Panc1 (cell line): ENCODE measurements around the gene OSBPL5. TPM values are rescaled to one million over a fixed set of nuclear protein-coding genes. Genes with fewer than 3 reads are reported as not detected.

Experiments
- ATAC-seq: fragments of 200-7000 bp; cut with Tn5 transposase; 2 replicates; pipeline ENCODE4 v1.9.1; 2020; ENCODE audit warnings: mild to moderate bottlenecking, moderate library complexity
- BruUV-seq: library from RNA; stranded (reverse); fragments of 400-500 nt; replicated peaks from 2 replicates; lab custom pipeline; 2021; lab: Mats Ljungman, UMichigan
- CTCF ChIA-PET: fragments of 300-600 bp; sonication (Branson Sonifier 250); formaldehyde crosslinking; loops from one replicate; lab custom pipeline; 2022; ENCODE audit warnings: antibody characterized with exemption; lab: Charles Lee
- POLR2A ChIA-PET: fragments of 300-600 bp; sonication (Branson Sonifier 250); formaldehyde crosslinking; loops from one replicate; lab custom pipeline; 2022; ENCODE audit warnings: antibody characterized with exemption; lab: Charles Lee
- DNase-seq: peaks from one replicate; pipeline ENCODE4 v3.0.0-alpha.2; 2010; ENCODE audit warnings: low read depth, low spot score
- H3K27ac ChIP-seq: 2 replicates; pipeline ENCODE4 v1.5.1; 2011; ENCODE audit warnings: mild to moderate bottlenecking, low read length, inconsistent platforms
- H3K27me3 ChIP-seq: fragments of 200-500 bp; sonication (Bioruptor generic); 2 replicates; pipeline ENCODE4 v1.6.0; 2014; ENCODE audit warnings: low read length, inconsistent platforms; ENCODE audit not compliant: control insufficient read depth, insufficient read depth
- H3K36me3 ChIP-seq: fragments of 200-500 bp; sonication (Bioruptor generic); 2 replicates; pipeline ENCODE4 v1.5.1; 2014; ENCODE audit warnings: inconsistent platforms, mild to moderate bottlenecking, low read length, moderate library complexity; ENCODE audit not compliant: control insufficient read depth, insufficient read depth
- H3K4me1 ChIP-seq: 2 replicates; pipeline ENCODE4 v1.5.1; 2011; ENCODE audit warnings: inconsistent platforms, mild to moderate bottlenecking, low read length, moderate library complexity; ENCODE audit not compliant: control insufficient read depth, insufficient read depth
- H3K4me3 ChIP-seq, 2 experiments: 2 replicates each; pipeline ENCODE4 v1.5.1; 2011 to 2012; ENCODE audit warnings: low read depth in 2 of 2, low read length in 2 of 2, mild to moderate bottlenecking in 2 of 2, inconsistent platforms in 1 of 2, moderate library complexity in 1 of 2
- H3K9me3 ChIP-seq: fragments of 200-500 bp; sonication (Bioruptor generic); 2 replicates; pipeline ENCODE4 v1.5.1; 2014; ENCODE audit warnings: low read depth, mild to moderate bottlenecking, inconsistent platforms, low read length, moderate library complexity; ENCODE audit not compliant: control insufficient read depth, insufficient read depth
- POLR2AphosphoS5 ChIP-seq: IDR thresholded peaks from 2 replicates; pipeline ENCODE4 v1.6.1; 2012; ENCODE audit warnings: mild to moderate bottlenecking, low read depth, low read length, moderate library complexity
- SIN3A ChIP-seq: IDR thresholded peaks from 2 replicates; pipeline ENCODE4 v1.6.1; 2012; ENCODE audit warnings: low read depth, mild to moderate bottlenecking, low read length, moderate library complexity, borderline replicate concordance; ENCODE audit not compliant: insufficient read depth
- TCF7L2 ChIP-seq: IDR thresholded peaks from 2 replicates; pipeline ENCODE4 v1.6.1; 2011; ENCODE audit warnings: mild to moderate bottlenecking, low read depth, low read length, inconsistent platforms
- in situ Hi-C: cut with HindIII; loops from 2 replicates; pipeline ENCODE4 v1.10.0; 2016; ENCODE audit warnings: low sequenced_read_pairs, low pct_unique_long_range_greater_than_20kb
- intact Hi-C: fragments of 100-400 bp; cut with micrococcal nuclease; formaldehyde crosslinking; loops from one replicate; pipeline ENCODE4 v1.10.0; 2022; ENCODE audit not compliant: unreplicated experiment
- total RNA-seq: library from RNA; stranded (reverse); gene quantifications from one replicate; pipeline ENCODE4 v1.2.1, GENCODE V29; 2021; ENCODE audit not compliant: unreplicated experiment
- TF ChIP-seq, protein P1 (sequence below): fragments of 450-650 bp; IDR thresholded peaks from 2 replicates; pipeline ENCODE4 v1.5.1; 2017; ENCODE audit warnings: mild to moderate bottlenecking
- TF ChIP-seq, protein P2 (sequence below), 2 experiments: IDR thresholded peaks; 2 replicates each; pipeline ENCODE4 v1.6.1; 2011 to 2012; ENCODE audit warnings: low read depth in 2 of 2, control low read depth in 1 of 2, low read length in 1 of 2, mild to moderate bottlenecking in 1 of 2, moderate library complexity in 1 of 2; ENCODE audit not compliant: insufficient read depth in 1 of 2

The OSBPL5 gene
- total RNA-seq, 1 experiment from 2014 or later = 20.2 TPM

DNA sequence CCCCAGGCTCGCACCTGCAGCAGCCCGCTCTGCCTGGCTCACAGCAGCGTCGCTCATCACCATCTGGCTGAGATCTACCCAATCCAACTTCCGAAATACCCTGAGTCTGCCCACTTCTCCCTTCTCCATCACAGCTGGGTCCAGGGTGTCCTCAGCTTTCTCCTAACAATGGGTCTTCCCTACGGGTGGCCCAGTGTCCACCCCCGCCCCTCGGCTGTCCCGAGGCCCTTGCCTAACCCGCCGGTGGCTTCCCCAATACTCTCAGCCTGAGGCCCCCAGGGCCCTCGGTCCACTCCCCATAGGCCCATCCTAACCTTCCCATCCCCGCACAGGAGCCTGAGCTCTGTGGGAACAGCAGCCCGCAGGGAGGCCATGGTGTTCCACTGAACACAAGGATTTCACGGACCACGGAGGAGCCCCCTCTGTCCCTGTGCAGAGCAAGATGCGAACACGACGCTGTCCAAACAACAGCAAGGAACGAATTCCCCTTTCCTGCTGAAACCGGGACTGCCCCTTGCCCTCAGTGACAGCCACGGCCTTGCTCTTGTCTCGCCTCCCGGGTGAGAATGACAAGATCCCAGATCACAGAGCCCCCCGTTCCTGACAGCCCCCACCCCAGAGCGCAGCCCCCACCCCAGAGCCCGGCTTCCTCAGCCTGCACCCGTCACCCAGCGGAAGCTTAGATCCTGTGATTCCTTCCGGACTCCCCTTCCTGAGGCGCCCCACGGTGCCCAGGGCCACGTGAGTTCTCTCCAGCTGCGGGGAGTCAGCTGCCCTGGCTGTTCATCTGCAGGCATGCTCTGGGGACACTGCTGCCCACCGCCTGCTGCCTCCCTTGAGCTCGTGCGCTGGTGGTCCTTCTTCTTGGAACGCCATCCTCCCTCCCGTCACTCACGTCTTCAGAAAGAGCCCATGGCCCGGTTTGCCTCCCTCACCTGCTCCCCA, 59.0 kb downstream of the OSBPL5 start:
- no peaks in the 10 kb centered on the region for H3K9me3 ChIP-seq
- H3K36me3 ChIP-seq = no peaks in the 10 kb centered on the region
- no peaks in the 10 kb centered on the region for H3K4me1 ChIP-seq
- H3K27me3 ChIP-seq = no peaks in the 10 kb centered on the region
- no peak overlapping the region for H3K27ac ChIP-seq
- ChIA-PET CTCF (interaction anchor here (0.6 kb wide), 1 partner anchor 90 kb away, joined by 3 read pairs; no protein-coding TSS in a partner anchor), POLR2A (no interaction called here)
- TF ChIP-seq, protein P1, sequence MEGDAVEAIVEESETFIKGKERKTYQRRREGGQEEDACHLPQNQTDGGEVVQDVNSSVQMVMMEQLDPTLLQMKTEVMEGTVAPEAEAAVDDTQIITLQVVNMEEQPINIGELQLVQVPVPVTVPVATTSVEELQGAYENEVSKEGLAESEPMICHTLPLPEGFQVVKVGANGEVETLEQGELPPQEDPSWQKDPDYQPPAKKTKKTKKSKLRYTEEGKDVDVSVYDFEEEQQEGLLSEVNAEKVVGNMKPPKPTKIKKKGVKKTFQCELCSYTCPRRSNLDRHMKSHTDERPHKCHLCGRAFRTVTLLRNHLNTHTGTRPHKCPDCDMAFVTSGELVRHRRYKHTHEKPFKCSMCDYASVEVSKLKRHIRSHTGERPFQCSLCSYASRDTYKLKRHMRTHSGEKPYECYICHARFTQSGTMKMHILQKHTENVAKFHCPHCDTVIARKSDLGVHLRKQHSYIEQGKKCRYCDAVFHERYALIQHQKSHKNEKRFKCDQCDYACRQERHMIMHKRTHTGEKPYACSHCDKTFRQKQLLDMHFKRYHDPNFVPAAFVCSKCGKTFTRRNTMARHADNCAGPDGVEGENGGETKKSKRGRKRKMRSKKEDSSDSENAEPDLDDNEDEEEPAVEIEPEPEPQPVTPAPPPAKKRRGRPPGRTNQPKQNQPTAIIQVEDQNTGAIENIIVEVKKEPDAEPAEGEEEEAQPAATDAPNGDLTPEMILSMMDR = no peak
- TF ChIP-seq, protein P2, sequence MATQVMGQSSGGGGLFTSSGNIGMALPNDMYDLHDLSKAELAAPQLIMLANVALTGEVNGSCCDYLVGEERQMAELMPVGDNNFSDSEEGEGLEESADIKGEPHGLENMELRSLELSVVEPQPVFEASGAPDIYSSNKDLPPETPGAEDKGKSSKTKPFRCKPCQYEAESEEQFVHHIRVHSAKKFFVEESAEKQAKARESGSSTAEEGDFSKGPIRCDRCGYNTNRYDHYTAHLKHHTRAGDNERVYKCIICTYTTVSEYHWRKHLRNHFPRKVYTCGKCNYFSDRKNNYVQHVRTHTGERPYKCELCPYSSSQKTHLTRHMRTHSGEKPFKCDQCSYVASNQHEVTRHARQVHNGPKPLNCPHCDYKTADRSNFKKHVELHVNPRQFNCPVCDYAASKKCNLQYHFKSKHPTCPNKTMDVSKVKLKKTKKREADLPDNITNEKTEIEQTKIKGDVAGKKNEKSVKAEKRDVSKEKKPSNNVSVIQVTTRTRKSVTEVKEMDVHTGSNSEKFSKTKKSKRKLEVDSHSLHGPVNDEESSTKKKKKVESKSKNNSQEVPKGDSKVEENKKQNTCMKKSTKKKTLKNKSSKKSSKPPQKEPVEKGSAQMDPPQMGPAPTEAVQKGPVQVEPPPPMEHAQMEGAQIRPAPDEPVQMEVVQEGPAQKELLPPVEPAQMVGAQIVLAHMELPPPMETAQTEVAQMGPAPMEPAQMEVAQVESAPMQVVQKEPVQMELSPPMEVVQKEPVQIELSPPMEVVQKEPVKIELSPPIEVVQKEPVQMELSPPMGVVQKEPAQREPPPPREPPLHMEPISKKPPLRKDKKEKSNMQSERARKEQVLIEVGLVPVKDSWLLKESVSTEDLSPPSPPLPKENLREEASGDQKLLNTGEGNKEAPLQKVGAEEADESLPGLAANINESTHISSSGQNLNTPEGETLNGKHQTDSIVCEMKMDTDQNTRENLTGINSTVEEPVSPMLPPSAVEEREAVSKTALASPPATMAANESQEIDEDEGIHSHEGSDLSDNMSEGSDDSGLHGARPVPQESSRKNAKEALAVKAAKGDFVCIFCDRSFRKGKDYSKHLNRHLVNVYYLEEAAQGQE (IDR thresholded peaks at IDR 0.05; ENCODE audit: insufficient read depth in 1 of 2, low read depth in 2 of 2, low read length in 1 of 2) = no peak
- TF ChIP-seq POLR2AphosphoS5 (no peak), SIN3A (no peak), TCF7L2 (no peak)
- in situ Hi-C loops = no loop called here
- no TSS peak for BruUV-seq
- H3K4me3 ChIP-seq = no peak overlapping the region
- DNase-seq (no peak), ATAC-seq (no peak)
- intact Hi-C loops = no loop called here

DNA sequence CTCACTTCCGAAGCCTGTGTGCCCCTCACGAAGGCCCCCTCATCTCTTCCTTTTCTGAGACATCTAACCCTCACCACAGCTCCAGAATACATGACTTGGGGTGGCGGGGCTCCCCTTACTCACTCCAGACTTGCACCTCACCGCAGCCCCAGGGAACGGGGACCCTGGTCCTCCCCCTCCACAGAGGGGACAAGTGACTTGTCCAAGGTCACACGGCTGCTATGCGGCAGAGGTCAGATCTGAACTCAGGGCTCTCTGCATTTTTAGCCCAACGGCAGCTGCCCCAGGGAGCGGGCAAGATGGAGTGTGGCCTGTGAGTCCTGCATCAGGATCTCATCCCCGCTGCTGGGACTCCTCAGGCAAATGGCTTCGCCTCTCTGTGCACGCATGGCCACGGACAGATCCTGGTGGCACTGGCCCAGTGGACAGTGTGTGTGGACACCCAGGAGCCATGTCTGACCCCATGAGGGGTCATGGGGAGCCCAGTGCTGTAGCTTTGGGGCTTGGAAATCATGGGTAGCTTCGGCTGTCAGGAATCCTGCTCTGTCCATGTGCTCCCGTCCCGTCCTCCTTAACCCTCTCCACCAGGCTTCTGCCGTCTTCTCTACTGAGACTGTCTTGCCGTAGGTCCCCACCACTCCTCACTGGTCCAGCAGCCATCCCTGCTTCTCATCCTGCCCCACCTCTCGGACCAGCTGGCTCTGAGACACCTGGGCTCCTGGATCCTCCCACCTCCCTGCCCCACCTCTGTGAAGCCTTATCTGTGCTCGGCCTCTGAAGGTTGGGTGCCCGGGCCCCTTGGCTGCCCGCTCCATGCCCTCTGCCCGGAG, 59.9 kb downstream of the OSBPL5 start:
- Histone ChIP-seq H3K9me3 (no peaks in the 10 kb centered on the region), H3K4me1 (peaks cover 2% of the 10 kb centered on the region; the same call in 1 of the 2 replicates), H3K4me3 (no peak overlapping the region), H3K27me3 (no peaks in the 10 kb centered on the region), H3K36me3 (no peaks in the 10 kb centered on the region), H3K27ac (no peak overlapping the region)
- BruUV-seq = no TSS peak
- CTCF ChIA-PET = no interaction called here
- intact Hi-C loops = no loop called here
- in situ Hi-C loops = no loop called here
- no peak for DNase-seq
- TF ChIP-seq POLR2AphosphoS5 = no peak
- TF ChIP-seq, protein P2 (IDR thresholded peaks at IDR 0.05; ENCODE audit: insufficient read depth in 1 of 2, low read depth in 2 of 2, low read length in 1 of 2) = no peak
- POLR2A ChIA-PET = no interaction called here
- no peak for ATAC-seq
